Measurements from ENCODE around the gene VWDE.

The VWDE gene

GRCh38 chr7:12425311-12425710 lies 21.6 kb upstream of the VWDE start:
- Histone ChIP-seq H3K36me3 (ENCODE audit: control insufficient read depth, insufficient read depth, low read length) (no peaks in the 10 kb centered on the region), H3K79me2 (no peaks in the 10 kb centered on the region), H3K4me1 (no peaks in the 10 kb centered on the region), H3K9me3 (ENCODE audit: control insufficient read depth, low read length) (no peaks in the 10 kb centered on the region), H3K9ac (no peak overlapping the region), H2AFZ (no peak overlapping the region), H3K4me2 (ENCODE audit: low read length) (no peak overlapping the region), H3K27ac (no peak overlapping the region), H3K4me3 (ENCODE audit: low read depth, low read length) (no peak overlapping the region), H3K27me3 (ENCODE audit: control insufficient read depth, insufficient read depth, low read length) (no peaks in the 10 kb centered on the region)
- TF ChIP-seq CTCF (IDR thresholded peaks at IDR 0.05) = no peak

- H3K9me3 ChIP-seq (ENCODE audit: control insufficient read depth, low read length) = no peaks in the 10 kb centered on the region
- TF ChIP-seq CTCF (IDR thresholded peaks at IDR 0.05) = no peak
- no peak overlapping the region for H3K27ac ChIP-seq
- H3K4me3 ChIP-seq (ENCODE audit: low read depth, low read length) = no peak overlapping the region
- H3K4me1 ChIP-seq = no peaks in the 10 kb centered on the region
- H3K79me2 ChIP-seq = no peaks in the 10 kb centered on the region
- no peak overlapping the region for H3K9ac ChIP-seq
- no peaks in the 10 kb centered on the region for H3K36me3 ChIP-seq (ENCODE audit: control insufficient read depth, insufficient read depth, low read length)
- H3K4me2 ChIP-seq (ENCODE audit: low read length) = no peak overlapping the region
- H2AFZ ChIP-seq = no peak overlapping the region
- no peaks in the 10 kb centered on the region for H3K27me3 ChIP-seq (ENCODE audit: control insufficient read depth, insufficient read depth, low read length)
Observed at GRCh38 chr7:12423997-12424745, 20.5 kb upstream of the VWDE start.

- Histone ChIP-seq H3K4me3 (ENCODE audit: low read depth, low read length) (no peak overlapping the region), H3K27me3 (ENCODE audit: control insufficient read depth, insufficient read depth, low read length) (no peaks in the 10 kb centered on the region), H3K9me3 (ENCODE audit: control insufficient read depth, low read length) (no peaks in the 10 kb centered on the region), H3K9ac (no peak overlapping the region), H3K4me2 (ENCODE audit: low read length) (no peak overlapping the region), H3K4me1 (no peaks in the 10 kb centered on the region), H3K27ac (no peak overlapping the region), H3K79me2 (no peaks in the 10 kb centered on the region), H2AFZ (no peak overlapping the region), H3K36me3 (ENCODE audit: control insufficient read depth, insufficient read depth, low read length) (no peaks in the 10 kb centered on the region)
- TF ChIP-seq CTCF (IDR thresholded peaks at IDR 0.05) = no peak
Observed at GRCh38 chr7:12423355-12423996, 19.8 kb upstream of the VWDE start.

GRCh38 chr7:12422554-12423320 lies 19.1 kb upstream of the VWDE start:
- Histone ChIP-seq H2AFZ (no peak overlapping the region), H3K9ac (no peak overlapping the region), H3K27ac (no peak overlapping the region), H3K79me2 (no peaks in the 10 kb centered on the region), H3K4me3 (ENCODE audit: low read depth, low read length) (no peak overlapping the region), H3K4me2 (ENCODE audit: low read length) (no peak overlapping the region), H3K9me3 (ENCODE audit: control insufficient read depth, low read length) (no peaks in the 10 kb centered on the region), H3K27me3 (ENCODE audit: control insufficient read depth, insufficient read depth, low read length) (no peaks in the 10 kb centered on the region), H3K4me1 (no peaks in the 10 kb centered on the region), H3K36me3 (ENCODE audit: control insufficient read depth, insufficient read depth, low read length) (no peaks in the 10 kb centered on the region)
- TF ChIP-seq CTCF (IDR thresholded peaks at IDR 0.05) = no peak

Data from parathyroid adenoma (tissue), 2 donors.